Activated CD4-positive, alpha-beta T cell treated with anti-CD3 and anti-CD28 coated beads for 4 hours (primary cell): Measurements from ENCODE around the gene PLXNC1.

Experiments
- DNase-seq, 2 donors: peaks; one replicate each; pipeline ENCODE4 v3.0.0-alpha.2; 2020

The PLXNC1 gene

DNA sequence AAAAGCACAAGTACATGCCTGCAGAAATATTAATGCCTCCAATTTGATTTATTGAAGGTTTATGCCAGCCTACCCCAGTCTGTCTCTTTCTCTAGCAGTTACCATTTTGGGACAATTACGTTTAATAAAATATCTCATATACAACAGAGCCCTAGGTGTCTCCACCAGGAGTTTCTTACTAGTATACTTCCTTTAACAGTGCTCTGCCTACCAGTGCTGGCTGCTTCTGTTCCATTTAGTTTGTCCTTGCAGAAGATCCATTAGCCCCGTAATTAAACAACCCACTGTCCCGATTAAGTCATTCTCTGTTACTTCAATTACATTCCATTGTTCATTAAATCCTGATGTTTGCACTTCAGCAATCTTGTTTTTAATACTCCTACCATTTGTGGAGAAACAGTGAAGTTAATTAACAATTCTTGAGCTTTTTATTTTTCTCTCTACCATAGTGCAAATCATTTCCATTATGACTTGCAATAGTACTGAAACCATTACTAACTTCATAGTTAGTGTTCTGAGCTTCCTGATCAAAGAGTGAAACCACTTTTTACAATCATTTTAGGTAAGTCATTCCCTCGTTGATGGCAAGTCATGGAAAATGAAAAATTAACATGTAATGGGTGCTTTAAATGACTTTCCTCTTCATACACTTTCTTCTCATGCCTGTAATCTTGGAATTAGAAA lies 121.1 kb downstream of the PLXNC1 start:
- no peak for DNase-seq

DNA sequence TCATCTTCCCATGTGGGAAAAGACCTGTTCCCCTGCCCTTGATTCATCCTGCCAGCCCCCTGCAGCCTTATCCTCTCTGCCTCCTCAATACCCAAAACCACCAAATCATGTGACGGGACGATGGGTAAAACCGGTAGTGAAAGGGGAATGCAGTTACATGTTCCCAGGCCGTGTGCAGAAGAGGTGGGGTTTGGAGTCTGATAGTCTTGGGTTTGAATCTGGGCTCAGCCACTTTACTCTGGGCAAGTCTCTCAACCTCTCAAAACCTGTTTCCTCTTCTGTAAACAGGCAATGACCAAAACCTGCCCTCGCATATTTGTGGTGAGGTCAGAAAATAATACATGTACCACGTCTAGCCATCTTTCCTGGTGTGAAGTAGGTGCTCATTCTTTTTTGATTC lies 123.0 kb downstream of the PLXNC1 start:
- no peak for DNase-seq

DNA sequence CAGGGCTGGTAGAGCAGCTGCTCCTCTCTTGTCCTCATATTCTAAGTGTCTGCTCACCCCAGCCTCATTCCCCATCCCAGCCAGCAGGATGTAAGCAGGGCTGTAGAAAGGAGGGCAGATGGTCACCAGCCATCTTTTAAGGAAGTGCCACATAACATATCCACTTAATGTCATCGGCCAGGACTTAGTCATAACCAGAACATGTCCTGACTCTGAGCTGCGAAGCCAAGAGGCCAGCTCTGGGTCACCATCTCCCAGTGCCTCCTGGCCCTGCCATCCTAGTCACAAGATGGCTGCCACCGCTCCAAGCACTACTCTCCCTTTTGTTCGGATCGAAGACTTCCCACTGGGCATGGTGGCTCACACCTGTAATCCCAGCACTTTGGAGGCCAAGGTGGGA lies 123.9 kb downstream of the PLXNC1 start:
- DNase-seq: no peak

DNA sequence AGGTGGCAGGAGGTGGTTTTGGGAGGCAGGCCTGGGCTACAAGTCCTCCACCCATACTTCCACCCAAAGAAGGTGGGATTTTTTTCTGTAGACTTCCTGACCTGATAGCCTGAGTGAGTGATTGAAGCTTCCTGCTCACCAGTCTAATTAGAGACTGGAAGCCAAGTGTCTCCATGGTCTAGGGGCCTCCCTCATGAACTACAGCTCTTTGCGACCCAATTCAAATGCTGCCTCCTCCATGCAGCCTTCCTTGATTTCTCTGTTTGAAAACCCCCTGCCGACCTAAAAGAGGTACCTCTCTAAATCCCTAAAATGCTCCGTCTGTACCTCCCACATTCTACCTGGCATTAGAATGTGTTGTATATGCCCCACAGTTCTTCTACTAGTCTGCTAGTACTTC lies 124.9 kb downstream of the PLXNC1 start:
- DNase-seq: no peak

DNA sequence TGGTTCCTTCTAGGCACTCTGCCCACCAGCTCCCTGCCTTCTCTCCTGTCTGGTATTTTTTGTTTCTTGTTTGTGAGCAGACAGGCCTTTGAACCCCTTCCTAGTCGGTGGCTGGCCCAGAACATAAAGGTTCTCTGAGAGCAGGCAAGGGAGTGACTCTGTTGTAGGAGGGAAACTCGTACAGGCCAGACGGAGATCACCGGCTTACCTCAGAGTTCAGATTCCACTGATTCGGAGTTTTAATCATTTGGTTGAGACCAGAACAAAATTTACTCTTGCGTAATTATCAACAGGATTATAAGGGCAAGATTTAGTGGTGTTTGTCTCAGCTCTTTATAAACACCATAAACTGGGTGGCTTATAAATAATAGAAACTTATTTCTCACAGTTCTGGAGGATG lies 128.3 kb downstream of the PLXNC1 start:
- DNase-seq: no peak

DNA sequence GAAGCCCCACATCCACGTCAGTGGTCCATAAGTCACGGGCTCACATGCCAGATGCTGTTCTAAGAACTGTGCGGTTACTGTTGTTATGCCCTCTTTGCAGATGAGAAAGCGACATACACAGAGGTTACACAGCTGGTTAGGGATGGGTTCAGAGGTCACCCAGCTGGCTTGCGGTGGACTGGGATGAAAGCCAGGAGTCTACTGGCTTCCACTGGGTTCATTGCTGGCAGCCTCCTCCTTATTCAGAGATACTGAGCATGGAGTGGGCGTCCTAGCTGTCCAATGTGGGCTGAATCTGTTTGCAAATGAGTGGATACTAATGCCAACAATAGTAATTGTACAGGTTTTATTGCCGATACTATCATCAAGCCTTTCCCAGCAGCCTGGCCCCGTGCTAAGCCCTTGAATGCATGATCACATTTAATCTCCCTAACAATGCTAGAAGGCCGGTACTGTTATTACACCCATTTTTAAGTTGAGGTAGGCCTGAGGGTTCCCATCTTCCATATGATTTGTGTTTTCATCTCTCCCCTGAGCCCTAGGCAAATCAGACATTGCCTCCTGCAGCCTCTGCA lies 129.1 kb downstream of the PLXNC1 start:
- DNase-seq: no peak

DNA sequence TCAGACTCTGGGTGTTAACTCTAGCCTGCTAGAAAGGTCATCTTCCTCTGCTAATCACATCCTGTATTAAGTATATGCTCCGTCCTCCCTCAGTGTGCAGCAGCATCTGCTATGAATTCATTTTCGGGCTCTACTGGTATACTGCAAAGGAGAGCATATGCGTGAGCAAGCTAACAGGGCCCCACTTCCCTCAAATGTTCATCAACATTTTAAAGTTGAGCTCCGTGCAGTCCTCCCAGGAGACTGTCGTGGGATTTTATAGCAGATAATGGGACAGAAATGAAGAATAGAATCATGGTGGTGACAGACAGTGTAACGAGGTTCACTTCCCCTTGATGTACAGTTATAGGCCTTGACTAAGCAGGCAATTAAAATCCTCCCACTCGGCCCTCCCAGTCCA lies 131.7 kb downstream of the PLXNC1 start:
- DNase-seq: no peak

DNA sequence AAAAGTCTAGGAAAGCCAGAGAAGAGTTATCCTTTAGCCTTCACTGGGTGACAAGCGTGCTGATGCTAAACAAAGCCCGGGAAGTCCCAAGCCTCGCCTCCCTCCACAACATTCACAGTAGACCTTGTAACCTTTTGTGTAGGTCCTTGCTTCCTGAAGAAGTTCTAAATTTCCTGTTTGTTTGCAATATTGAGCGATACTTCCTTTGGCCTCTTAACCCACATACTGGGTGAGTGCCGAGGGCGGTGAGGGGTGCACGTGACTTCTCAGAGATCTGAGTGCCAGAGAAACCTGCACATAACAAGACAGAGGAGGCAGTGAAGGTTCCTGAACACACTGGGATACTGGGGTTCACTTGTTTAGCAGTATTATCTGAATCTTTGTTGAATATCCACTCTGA lies 134.3 kb downstream of the PLXNC1 start:
- DNase-seq: peak; percentile 18 to 42

DNA sequence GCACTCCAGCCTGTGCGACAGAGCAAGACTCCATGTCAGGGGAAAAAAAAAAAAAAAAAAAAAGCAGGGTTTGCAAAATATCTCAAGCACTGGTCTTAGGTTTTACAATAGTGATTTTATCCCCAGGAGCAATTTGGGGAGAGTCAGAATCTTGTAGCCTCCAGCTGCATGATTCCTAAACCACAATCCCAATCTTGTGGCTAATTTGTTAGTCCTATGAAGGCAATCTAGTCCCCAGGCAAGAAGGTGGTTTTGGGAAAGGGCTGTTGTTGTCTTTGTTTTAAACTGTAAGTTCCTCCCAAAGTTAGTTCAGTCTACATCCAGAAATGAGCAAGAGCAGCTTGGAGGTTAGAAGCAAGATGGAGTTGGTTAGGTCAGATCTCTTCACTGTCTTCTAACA lies 135.7 kb downstream of the PLXNC1 start:
- no peak for DNase-seq

DNA sequence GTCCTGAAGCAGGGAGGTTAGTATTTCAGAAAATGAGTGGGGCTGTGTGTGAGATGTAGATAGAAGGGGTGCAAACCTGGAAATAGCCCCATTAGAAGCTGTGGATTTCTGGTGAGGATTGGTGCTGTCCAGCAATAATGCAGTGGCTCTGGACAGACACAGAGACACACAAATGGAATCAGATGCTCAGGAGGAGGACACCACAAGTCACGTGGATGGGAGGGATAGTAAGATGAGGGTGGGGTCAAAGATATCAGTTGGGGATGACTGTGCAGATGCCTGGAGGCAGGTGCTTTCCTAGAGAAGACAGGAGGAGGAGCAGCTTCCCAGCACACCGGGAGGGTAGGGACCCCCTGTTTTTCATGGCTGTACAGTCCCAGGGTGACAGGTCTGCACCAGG lies 136.5 kb downstream of the PLXNC1 start:
- DNase-seq: no peak

DNA sequence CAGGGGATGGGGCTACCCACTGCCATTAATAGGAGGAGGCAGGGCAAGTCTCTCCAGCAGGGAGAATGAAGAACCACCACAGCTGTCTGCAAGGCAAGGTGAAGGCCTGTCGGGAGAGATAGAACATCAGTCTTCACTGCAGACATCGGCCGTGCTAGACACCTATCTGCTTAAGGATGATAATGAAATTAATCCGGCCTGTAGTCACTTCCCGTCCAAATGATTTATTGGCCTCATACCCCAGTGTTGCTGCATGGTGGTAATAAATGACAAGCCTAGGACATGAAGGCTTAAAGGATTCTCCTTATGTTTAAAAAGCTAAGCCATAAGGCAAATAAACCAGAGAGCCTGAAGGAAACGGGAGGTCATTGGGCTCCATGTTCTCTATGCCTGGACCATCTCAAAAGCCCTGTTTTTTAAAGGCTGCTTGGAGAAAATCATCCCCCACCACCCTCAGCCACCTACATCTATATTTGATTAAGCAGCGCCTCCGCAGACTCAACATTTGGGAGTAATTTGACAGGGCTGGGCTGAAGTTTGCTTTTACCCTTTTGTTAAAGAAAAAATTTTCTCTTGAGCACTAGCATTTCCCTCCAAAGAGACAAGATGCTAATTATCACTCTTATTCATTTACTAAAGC lies 137.7 kb downstream of the PLXNC1 start:
- DNase-seq: no peak

DNA sequence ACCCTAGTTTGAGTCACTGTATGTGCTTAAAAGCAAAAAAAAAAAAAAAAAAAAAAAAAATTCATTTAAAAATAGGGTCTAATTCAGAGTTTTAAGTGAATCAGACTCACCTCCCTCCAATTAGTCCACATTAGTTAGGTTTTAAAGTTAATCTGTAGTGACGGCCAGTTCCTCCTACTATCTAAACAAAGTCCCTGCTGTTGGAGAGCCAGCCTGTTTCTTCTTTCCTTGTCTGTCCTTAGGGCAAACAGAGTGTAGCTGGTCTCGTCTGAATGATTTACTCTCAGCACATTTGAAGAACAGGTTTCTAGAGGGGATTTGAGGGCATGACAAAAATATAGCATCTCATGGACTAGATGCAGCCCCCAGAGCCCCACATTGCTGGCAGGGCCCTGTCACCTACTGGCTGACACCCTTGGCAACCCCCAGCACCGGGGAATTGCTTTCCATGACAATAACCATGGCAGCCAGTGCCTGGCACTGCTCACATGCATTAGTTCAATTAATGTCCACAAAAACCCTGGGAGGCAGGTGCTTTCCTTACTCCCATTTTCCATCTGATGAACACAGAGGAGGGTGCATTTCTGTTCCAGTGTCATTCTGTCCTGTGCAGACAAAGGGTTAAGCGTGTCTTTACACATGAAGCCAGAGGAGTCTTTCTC lies 138.3 kb downstream of the PLXNC1 start:
- no peak for DNase-seq

DNA sequence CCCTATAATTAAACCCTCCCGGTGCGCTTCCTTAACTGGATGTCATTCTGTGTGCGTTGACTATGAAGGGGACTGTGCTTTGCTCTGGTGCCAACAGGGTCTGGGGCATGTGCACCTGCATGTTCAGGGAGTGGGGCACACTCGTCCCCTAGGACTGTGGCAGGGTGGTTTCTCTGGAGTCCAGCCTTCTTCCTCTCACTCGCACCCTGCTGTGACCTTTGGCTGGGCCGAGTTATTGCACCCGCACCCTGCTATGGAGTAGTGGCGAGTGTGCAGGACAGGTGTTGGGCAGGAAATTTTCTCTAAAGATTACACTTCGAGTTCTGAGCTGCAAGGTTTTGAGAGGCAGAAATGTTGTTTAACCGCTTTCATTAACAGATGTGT lies 138.9 kb downstream of the PLXNC1 start:
- no peak for DNase-seq

DNA sequence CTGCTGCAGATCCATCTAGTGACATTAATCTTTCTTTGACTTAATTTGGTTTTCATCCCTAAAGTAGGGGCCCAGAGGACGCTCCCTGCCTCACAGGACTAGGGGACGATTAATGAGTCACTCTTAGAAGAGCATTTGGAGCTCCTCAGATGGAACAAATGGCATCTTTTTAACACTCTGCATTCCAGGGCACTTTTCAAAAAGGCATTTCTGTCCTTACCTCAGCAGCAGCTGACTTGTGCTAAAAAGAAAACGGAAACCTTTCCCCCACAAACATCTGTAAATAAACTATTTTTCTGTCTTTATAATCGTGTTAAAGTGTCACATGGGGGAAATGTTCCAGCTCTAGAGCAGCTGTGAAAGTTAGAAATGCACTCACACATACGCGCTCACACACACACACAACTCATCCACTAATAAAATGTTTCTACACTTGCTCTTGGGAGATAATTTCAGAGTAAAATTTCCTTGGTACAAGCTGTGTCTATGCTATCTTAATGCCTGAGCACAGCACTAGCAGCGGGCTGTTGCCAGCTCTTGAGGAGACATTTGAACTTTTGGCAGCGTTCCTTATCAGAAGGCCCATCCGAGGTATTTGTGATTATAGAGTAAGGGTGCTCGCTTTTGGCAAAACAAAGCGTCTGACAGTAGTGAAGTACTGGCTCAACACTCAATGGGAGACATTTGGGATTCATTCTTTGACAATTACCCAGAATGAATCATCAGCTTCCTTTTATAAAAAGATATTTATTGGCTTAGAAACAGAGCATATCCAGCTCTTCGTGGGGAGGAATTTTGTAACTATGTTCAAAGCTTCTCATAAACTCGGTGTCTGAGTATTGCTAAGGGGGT lies 141.3 kb downstream of the PLXNC1 start:
- no peak for DNase-seq

DNA sequence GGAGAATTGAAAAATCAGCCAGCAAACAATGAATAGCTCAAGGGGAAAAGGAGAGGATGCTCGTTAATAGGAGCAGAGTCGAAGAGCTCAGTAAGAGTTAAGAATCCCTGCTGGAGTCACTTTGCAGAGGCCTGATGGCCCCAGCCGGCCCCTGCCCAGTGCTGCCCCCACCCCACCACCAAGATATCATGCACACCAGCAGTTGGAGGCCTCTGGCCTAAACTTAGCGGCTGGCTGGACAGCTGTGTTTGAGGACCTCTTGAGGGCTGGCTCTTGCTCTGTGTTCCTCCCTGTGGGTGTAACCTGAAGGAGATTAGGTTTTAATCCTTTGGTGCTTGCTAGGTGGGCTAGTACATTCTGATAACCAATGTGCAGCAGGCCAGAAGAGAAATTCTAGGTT lies 142.0 kb downstream of the PLXNC1 start:
- DNase-seq: no peak

DNA sequence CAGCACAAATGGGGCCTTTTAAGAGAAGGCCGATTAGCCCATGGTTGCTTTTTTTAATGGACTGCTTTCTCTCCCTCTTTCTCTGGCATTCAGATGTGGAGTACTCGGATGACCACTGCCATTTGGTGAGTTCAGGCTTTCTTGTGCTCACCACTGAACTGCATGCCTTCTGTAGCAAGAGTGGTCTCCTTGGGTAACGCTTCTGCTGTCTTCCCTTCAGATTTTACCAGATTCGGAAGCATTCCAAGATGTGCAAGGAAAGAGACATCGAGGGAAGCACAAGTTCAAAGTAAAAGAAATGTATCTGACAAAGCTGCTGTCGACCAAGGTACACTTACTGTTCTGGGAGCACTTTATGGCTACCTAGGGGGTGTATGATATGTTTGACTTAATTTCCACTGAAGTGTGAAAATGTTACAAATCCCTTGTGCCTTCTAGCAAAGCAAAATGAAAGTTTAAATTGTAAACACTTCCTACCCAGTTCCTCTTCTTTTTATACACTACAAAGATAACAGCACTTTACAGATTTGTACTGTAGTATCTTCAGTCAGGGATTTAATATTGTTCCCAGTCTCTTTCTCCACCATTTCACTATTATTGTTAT lies 148.8 kb downstream of the PLXNC1 start:
- no peak for DNase-seq

DNA sequence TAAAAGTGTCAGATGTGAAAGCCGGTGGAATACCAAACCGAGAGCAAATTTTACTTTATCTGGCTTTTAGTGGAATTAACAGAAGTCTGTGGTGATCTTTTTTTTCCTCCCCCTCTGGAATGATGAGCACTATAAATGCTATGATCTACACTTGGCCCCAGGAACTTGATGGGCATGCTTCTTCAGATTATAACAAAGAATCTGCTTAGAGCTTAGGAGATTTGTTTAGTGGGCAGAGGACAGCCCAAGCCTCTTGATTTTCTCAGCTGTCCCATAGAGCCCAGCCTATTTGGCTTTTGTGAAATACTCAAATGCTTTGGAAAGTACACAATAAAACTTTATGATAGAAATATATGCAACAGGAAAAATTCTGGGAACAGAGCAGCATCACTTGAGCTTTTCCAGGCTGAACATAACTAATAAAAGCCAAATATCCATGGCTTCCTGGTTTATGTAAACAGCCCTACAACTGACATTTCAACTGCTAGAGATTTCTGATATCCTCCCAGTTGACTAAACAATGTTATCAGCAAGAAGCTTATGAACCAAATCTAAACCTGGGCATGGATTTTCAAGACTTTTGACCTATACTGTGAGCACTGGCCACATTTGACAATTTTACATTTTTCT lies 149.6 kb downstream of the PLXNC1 start:
- DNase-seq: no peak

DNA sequence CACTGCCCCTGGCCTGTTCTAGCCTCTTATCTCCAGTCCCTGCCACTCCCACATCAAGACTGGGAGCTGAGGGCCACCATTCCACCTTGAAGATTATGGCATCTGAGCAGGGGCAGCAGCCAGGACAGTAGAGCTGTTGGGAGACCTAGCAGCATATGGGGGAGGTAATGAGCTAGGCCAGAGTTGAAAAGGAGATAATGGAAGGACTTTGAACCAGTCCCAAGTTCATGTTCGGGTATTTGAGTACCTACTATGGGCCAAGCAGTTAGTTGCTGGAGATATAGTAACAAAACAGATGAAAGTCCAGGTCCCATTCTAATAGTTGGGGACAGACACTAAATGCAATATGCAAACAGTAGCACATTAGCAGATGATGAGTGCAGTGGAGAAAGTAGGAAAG lies 151.5 kb downstream of the PLXNC1 start:
- DNase-seq: no peak

DNA sequence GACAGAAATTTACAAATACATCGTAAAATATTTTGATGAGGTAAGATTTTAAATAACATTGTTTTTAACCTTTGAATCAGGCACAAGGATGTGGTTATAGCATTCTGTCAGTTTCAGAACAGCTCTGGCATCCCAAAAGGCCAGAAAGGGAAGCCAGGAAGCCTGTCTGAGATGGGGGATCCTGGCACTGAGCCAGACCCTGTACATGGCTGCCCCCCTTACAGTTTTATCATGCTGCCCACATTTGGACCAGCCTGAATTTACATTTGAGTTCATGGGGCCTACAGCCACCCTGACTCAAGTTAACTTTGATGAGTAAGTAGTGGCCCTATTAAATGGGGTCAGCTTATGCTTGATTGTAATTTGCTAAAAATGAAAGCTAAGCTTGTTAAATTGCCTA lies 155.6 kb downstream of the PLXNC1 start:
- no peak for DNase-seq

DNA sequence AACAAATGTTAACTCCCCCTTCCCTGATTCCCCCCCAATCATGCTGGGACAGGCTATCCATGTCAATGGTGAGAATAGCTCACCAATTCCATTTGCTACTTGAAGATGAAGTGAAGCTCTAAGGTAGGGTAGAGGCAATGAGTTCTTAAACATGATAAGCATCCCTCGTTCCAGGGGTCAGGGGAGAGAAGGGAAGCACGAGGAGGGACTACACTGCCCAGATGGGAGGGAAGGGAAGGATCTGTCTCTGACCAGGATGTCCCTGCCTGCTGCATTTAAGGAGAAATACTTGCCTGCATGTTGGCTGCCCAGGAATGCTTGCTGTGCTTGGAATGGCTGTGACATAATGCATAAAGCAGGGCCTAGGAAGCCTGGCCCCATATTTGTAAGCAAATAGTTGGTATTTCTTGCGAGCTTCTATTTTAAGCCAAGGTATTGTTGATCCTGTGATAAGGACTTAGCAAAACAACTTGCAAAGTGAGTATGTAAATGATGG lies 156.2 kb downstream of the PLXNC1 start:
- DNase-seq: no peak

DNA sequence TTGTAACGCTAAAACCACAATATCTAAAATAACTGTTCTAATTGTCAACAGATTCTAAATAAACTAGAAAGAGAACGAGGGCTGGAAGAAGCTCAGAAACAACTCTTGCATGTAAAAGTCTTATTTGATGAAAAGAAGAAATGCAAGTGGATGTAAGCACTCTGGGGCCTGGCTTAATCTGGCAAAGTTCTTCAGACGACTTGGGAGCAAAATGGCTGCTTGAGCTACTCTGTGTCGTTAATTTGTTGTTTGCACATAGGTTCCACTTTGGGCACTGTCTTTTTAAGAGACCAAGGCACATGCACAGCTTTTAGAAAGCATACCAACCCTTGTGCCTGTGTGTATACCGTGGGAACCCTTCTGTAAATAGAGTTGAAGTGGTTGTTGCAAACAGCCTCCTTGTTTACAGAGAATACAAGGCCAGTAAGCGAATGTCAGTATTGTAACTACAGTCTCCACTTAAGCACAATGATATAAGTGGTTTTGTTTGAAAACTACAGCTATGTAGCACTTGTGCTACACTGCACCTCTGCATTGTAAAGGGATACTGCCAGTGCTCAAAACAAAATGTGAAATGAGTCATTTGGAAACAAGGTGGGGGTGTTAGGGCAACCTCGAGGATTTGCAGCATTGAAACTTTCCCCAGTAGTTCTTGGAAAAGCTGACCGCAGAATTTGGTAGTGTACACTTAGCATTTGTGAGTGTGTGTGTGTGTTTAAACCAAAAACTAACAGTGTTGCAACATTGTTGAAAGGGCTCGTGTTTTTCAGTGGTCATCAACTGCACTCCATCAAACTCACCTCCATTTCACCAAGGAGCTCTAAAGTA lies 157.0 kb downstream of the PLXNC1 start:
- peak; percentile 15 to 30 for DNase-seq
